PC-9 (cell line): ENCODE results near the gene DLK1. TPM values are rescaled to one million over a fixed set of nuclear protein-coding genes. Genes with fewer than 3 reads are reported as not detected.

Experiments used
- BruUV-seq: library from RNA; stranded (reverse); fragments of 400-500 nt; replicated peaks from 2 replicates; lab custom pipeline; 2021; lab: Mats Ljungman, UMichigan
- CTCF ChIA-PET: fragments of 300-600 bp; sonication (Branson Sonifier 250); formaldehyde crosslinking; loops from one replicate; lab custom pipeline; 2022; ENCODE audit warnings: antibody characterized with exemption; lab: Charles Lee
- POLR2A ChIA-PET: fragments of 300-600 bp; sonication (Branson Sonifier 250); formaldehyde crosslinking; loops from one replicate; lab custom pipeline; 2022; ENCODE audit warnings: antibody characterized with exemption; ENCODE audit not compliant: unreplicated experiment; lab: Charles Lee
- DNase-seq, 2 experiments: peaks; one replicate each; pipeline versions ENCODE4 v3.0.0 to v3.0.0-alpha.2; 2015 to 2022; ENCODE audit warnings: mixed read lengths in 1 of 2
- H2AFZ ChIP-seq: fragments of 200-600 bp; sonication (generic); 2 replicates; pipeline ENCODE4 v1.8.1; 2017; ENCODE audit warnings: antibody characterized with exemption
- H3F3A ChIP-seq: fragments of 200-600 bp; sonication (generic); 2 replicates; pipeline ENCODE4 v1.8.1; 2017; ENCODE audit warnings: antibody characterized with exemption, mild to moderate bottlenecking, low read depth; ENCODE audit not compliant: insufficient read depth
- H3K27ac ChIP-seq: fragments of 200-600 bp; sonication (generic); 2 replicates; pipeline ENCODE4 v1.6.1; 2016; ENCODE audit warnings: mixed run types
- H3K27me3 ChIP-seq: fragments of 200-600 bp; sonication (generic); 2 replicates; pipeline ENCODE4 v1.6.1; 2016; ENCODE audit warnings: low read depth, mixed run types; ENCODE audit not compliant: insufficient read depth
- H3K36me3 ChIP-seq: fragments of 200-600 bp; sonication (generic); 2 replicates; pipeline ENCODE4 v1.6.1; 2016; ENCODE audit warnings: low read depth, mixed run types
- H3K4me1 ChIP-seq: fragments of 200-600 bp; sonication (generic); replicated peaks from 2 replicates; pipeline ENCODE4 v1.6.1; 2016; ENCODE audit warnings: mixed run types; ENCODE audit not compliant: insufficient read depth
- H3K4me2 ChIP-seq: fragments of 200-600 bp; sonication (generic); 2 replicates; pipeline ENCODE4 v1.6.1; 2017; ENCODE audit warnings: mixed run types
- H3K4me3 ChIP-seq: fragments of 200-600 bp; sonication (generic); 2 replicates; pipeline ENCODE4 v1.6.1; 2016; ENCODE audit warnings: mixed run types
- H3K79me2 ChIP-seq: fragments of 200-600 bp; sonication (generic); 2 replicates; pipeline ENCODE4 v1.6.1; 2017; ENCODE audit warnings: low read depth, mixed run types
- H3K9me2 ChIP-seq: fragments of 200-600 bp; sonication (generic); 2 replicates; pipeline ENCODE4 v1.8.1; 2017; ENCODE audit warnings: mild to moderate bottlenecking; ENCODE audit not compliant: insufficient read depth
- H3K9me3 ChIP-seq: fragments of 200-600 bp; sonication (generic); 2 replicates; pipeline ENCODE4 v1.8.1; 2016; ENCODE audit warnings: low read depth; ENCODE audit not compliant: insufficient read depth
- H4K20me1 ChIP-seq: fragments of 200-600 bp; sonication (generic); 2 replicates; pipeline ENCODE4 v1.8.1; 2017; ENCODE audit not compliant: insufficient read depth
- EZH2 ChIP-seq: fragments of 200-600 bp; sonication (generic); IDR thresholded peaks from 2 replicates; pipeline ENCODE4 v1.8.0; 2017; ENCODE audit warnings: antibody characterized with exemption, low read depth
- intact Hi-C: fragments of 100-400 bp; cut with micrococcal nuclease; formaldehyde crosslinking; loops from one replicate; pipeline ENCODE4 v1.10.0; 2022; ENCODE audit not compliant: unreplicated experiment
- total RNA-seq: library from RNA; stranded (reverse); gene quantifications from 2 replicates; pipeline ENCODE4 v1.2.3, GENCODE V29; 2021
- TF ChIP-seq, protein P1 (sequence below): fragments of 200-600 bp; sonication (generic); conservative IDR thresholded peaks from 2 replicates; pipeline ENCODE4 v1.6.1; 2017; ENCODE audit warnings: mixed run types, antibody characterized with exemption, mild to moderate bottlenecking, moderate library complexity

DLK1 gene
- total RNA-seq, 1 experiment from 2014 or later, result not detected

DNA sequence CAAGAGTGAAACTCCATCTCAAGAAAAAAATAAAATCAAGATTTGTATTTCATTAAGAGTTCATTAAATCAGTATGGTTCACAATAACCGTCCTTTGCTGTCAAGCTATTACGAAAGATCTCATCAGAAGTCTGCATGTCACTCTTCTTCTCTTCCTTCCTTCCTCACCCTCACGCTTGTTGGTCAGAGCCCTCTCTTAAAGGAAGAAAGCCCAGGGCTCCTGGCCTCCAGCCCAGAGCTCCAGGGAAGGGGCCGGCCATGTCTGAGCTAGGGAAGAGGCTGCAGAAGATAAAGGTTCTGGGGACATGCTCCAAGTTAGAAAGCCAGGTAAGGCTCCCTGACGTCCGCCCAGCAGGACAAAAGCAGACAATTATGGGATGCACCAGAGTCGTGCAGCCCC lies 43.1 kb upstream of the DLK1 start:
- Histone ChIP-seq H4K20me1 (no peaks in the 10 kb centered on the region), H3K9me2 (no peaks in the 10 kb centered on the region), H3K4me2 (no peak overlapping the region), H3K36me3 (no peaks in the 10 kb centered on the region), H3F3A (no peaks in the 10 kb centered on the region), H3K4me3 (no peak overlapping the region), H3K4me1 (no peaks in the 10 kb centered on the region), H3K27me3 (no peaks in the 10 kb centered on the region), H2AFZ (no peak overlapping the region), H3K27ac (no peak overlapping the region), H3K79me2 (no peaks in the 10 kb centered on the region), H3K9me3 (no peaks in the 10 kb centered on the region)
- intact Hi-C loops, result no loop called here
- no peak for DNase-seq
- ChIA-PET CTCF (no interaction called here), POLR2A (no interaction called here)
- no TSS peak for BruUV-seq
- TF ChIP-seq EZH2, result no peak
- TF ChIP-seq, protein P1, sequence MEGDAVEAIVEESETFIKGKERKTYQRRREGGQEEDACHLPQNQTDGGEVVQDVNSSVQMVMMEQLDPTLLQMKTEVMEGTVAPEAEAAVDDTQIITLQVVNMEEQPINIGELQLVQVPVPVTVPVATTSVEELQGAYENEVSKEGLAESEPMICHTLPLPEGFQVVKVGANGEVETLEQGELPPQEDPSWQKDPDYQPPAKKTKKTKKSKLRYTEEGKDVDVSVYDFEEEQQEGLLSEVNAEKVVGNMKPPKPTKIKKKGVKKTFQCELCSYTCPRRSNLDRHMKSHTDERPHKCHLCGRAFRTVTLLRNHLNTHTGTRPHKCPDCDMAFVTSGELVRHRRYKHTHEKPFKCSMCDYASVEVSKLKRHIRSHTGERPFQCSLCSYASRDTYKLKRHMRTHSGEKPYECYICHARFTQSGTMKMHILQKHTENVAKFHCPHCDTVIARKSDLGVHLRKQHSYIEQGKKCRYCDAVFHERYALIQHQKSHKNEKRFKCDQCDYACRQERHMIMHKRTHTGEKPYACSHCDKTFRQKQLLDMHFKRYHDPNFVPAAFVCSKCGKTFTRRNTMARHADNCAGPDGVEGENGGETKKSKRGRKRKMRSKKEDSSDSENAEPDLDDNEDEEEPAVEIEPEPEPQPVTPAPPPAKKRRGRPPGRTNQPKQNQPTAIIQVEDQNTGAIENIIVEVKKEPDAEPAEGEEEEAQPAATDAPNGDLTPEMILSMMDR, result no peak

DNA sequence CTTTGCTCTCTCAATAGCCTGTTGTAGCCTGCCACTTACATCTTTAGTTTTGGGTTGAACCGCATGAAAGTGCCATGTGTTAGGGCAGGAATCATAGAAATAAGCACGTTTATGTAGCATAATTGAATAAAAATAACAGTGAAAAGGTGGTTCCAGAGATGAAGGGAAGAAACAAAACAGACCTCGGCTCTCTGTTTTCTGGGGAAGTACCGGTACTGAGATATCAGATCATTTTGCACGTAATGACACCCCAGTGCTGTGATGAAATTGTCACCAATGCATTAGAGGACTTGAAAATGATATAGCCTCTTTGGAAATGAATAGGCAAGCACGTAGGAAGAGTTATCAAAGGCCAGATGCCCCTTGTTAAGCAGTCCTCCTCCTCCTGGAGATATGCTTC lies 42.5 kb upstream of the DLK1 start:
- DNase-seq, result no peak
- H2AFZ ChIP-seq, result no peak overlapping the region
- H3K27me3 ChIP-seq, result no peaks in the 10 kb centered on the region
- H3K9me2 ChIP-seq, result no peaks in the 10 kb centered on the region
- H3K4me3 ChIP-seq, result no peak overlapping the region
- H3K36me3 ChIP-seq, result no peaks in the 10 kb centered on the region
- ChIA-PET CTCF (no interaction called here), POLR2A (no interaction called here)
- H3K9me3 ChIP-seq, result no peaks in the 10 kb centered on the region
- TF ChIP-seq, protein P1, result no peak
- TF ChIP-seq EZH2, result no peak
- H4K20me1 ChIP-seq, result no peaks in the 10 kb centered on the region
- no peaks in the 10 kb centered on the region for H3K4me1 ChIP-seq
- BruUV-seq, result no TSS peak
- H3K4me2 ChIP-seq, result no peak overlapping the region
- intact Hi-C loops, result no loop called here
- no peak overlapping the region for H3K27ac ChIP-seq
- H3K79me2 ChIP-seq, result no peaks in the 10 kb centered on the region
- no peaks in the 10 kb centered on the region for H3F3A ChIP-seq

DNA sequence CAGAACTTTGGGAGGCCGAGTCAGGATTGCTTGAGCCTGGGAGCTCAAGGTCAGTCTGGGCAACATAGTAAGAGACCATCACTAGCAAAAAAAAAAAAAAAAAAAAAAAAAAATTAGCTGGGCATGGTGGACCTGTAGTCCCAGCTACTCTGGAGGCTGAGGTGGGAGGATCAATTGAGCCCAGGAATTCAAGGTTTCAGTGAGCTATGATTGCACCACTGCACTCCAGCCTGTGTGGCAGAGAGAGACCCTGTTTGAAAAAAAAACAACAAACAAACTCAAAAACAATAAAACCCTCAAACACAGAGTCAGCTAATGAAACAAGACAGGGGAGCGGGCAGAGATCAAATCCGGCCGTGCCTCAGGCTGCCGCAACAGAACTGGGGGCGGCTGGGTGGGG lies 41.7 kb upstream of the DLK1 start:
- Histone ChIP-seq H3K4me1 (no peaks in the 10 kb centered on the region), H3K4me2 (no peak overlapping the region), H3K36me3 (no peaks in the 10 kb centered on the region), H3K9me3 (no peaks in the 10 kb centered on the region), H3F3A (no peaks in the 10 kb centered on the region), H2AFZ (no peak overlapping the region), H3K9me2 (no peaks in the 10 kb centered on the region), H3K27ac (no peak overlapping the region), H3K4me3 (no peak overlapping the region), H3K79me2 (no peaks in the 10 kb centered on the region), H3K27me3 (no peaks in the 10 kb centered on the region), H4K20me1 (no peaks in the 10 kb centered on the region)
- no peak for TF ChIP-seq EZH2
- TF ChIP-seq, protein P1, result no peak
- ChIA-PET POLR2A (no interaction called here), CTCF (no interaction called here)
- DNase-seq, result no peak
- BruUV-seq, result no TSS peak
- intact Hi-C loops, result no loop called here
